AG09309 (cell line): Measurements from ENCODE around the gene RYR1.
"Not testable (repeated sequence)": the region's sequence is repeated elsewhere in the genome, so short reads cannot be mapped to it uniquely, and the experiment has no call there.

Experiments used
- DNase-seq: peaks from one replicate; pipeline ENCODE4 v3.0.0-alpha.2; 2010; ENCODE audit warnings: low read depth
- H3K4me3 ChIP-seq: 2 replicates; pipeline ENCODE4 v1.5.1; 2011; ENCODE audit warnings: mild to moderate bottlenecking, low read depth, low read length, moderate library complexity; ENCODE audit not compliant: control insufficient read depth
- CTCF ChIP-seq: IDR thresholded peaks from 2 replicates; pipeline ENCODE4 v1.5.1; 2011; ENCODE audit warnings: mild to moderate bottlenecking, low read depth, low read length, inconsistent platforms; ENCODE audit not compliant: insufficient read depth, control insufficient read depth; ENCODE audit errors: missing control alignments

Gene RYR1

GRCh38 chr19:38592940-38593339, 159.4 kb downstream of the RYR1 start:
- no peak overlapping the region for H3K4me3 ChIP-seq
- DNase-seq: no peak
- no peak for TF ChIP-seq CTCF

- no peak for TF ChIP-seq CTCF
- H3K4me3 ChIP-seq: no peak overlapping the region
- no peak for DNase-seq
Observed at GRCh38 chr19:38596057-38596981, 162.8 kb downstream of the RYR1 start.

GRCh38 chr19:38597075-38597474, 163.6 kb downstream of the RYR1 start:
- no peak for DNase-seq
- no peak for TF ChIP-seq CTCF
- no peak overlapping the region for H3K4me3 ChIP-seq

- DNase-seq: no peak
- TF ChIP-seq CTCF: no peak
- no peak overlapping the region for H3K4me3 ChIP-seq
Observed at GRCh38 chr19:38599722-38600121, 166.2 kb downstream of the RYR1 start.

GRCh38 chr19:38602856-38603255, 169.4 kb downstream of the RYR1 start:
- H3K4me3 ChIP-seq, DNase-seq: not testable (repeated sequence)

GRCh38 chr19:38606131-38606530, 172.6 kb downstream of the RYR1 start:
- no peak for DNase-seq
- TF ChIP-seq CTCF: no peak
- H3K4me3 ChIP-seq: no peak overlapping the region

- TF ChIP-seq CTCF: no peak
- no peak overlapping the region for H3K4me3 ChIP-seq
- no peak for DNase-seq
Observed at GRCh38 chr19:38614289-38614688, 180.8 kb downstream of the RYR1 start.
